Measurements from ENCODE around the gene CLGN.

CLGN gene

DNA sequence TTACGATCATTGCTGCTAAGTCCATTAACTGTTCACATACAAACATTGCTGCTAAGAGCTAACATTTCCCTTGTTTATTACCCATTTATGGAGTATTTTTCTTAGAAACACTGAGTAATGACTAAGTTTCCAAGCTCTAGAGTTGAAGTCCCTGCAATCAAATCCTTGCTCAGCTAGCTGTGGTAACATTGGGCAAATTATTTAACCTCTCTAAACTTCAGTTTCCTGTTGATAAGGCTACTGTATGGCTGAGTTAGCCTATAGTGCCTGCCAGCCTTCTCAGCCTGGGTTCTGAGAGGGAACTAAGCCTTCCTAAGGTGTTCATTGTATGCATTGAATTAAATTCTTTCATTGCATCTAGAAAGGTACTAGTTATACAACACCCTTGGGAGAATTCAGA, 69.2 kb downstream of the CLGN start:
- TF ChIP-seq TAF1 (IDR thresholded peaks at IDR 0.05; ENCODE audit: borderline replicate concordance, insufficient read depth, low read length) (no peak), POLR2AphosphoS5 (IDR thresholded peaks at IDR 0.05; ENCODE audit: low read depth, low read length) (no peak), SIN3A (IDR thresholded peaks at IDR 0.05; ENCODE audit: borderline replicate concordance, insufficient read depth, low read length) (no peak), FOXP2 (optimal IDR thresholded peaks at IDR 0.05; ENCODE audit: borderline replicate concordance, extremely low read depth, extremely low read length, insufficient read depth) (no peak)
- TF ChIP-seq, protein P1, sequence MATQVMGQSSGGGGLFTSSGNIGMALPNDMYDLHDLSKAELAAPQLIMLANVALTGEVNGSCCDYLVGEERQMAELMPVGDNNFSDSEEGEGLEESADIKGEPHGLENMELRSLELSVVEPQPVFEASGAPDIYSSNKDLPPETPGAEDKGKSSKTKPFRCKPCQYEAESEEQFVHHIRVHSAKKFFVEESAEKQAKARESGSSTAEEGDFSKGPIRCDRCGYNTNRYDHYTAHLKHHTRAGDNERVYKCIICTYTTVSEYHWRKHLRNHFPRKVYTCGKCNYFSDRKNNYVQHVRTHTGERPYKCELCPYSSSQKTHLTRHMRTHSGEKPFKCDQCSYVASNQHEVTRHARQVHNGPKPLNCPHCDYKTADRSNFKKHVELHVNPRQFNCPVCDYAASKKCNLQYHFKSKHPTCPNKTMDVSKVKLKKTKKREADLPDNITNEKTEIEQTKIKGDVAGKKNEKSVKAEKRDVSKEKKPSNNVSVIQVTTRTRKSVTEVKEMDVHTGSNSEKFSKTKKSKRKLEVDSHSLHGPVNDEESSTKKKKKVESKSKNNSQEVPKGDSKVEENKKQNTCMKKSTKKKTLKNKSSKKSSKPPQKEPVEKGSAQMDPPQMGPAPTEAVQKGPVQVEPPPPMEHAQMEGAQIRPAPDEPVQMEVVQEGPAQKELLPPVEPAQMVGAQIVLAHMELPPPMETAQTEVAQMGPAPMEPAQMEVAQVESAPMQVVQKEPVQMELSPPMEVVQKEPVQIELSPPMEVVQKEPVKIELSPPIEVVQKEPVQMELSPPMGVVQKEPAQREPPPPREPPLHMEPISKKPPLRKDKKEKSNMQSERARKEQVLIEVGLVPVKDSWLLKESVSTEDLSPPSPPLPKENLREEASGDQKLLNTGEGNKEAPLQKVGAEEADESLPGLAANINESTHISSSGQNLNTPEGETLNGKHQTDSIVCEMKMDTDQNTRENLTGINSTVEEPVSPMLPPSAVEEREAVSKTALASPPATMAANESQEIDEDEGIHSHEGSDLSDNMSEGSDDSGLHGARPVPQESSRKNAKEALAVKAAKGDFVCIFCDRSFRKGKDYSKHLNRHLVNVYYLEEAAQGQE (IDR thresholded peaks at IDR 0.05; ENCODE audit: insufficient read depth in 1 of 2, low read depth in 2 of 2, low read length in 2 of 2) = no peak

DNA sequence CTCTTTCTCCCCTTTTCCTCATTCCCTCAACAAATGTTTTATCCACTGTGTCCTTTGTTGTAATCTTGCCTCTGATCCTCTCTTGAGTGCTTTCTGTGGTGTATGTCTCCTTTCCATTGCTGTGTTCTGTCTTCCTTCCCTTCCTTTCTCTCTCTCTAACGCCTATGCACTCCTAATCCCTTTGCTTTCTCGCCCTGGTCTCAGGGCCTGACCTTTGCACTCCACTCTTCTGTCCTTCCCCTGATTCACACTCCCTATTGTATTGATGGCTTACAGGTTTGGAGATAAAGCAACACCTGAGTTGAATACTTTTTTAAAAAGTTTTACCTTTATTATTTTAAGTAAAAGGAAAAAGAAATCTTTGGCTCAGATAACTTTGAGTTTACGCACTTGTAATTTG, 69.6 kb downstream of the CLGN start:
- no peak for TF ChIP-seq TAF1 (IDR thresholded peaks at IDR 0.05; ENCODE audit: borderline replicate concordance, insufficient read depth, low read length)
- TF ChIP-seq SIN3A (IDR thresholded peaks at IDR 0.05; ENCODE audit: borderline replicate concordance, insufficient read depth, low read length) = no peak
- TF ChIP-seq, protein P1 (IDR thresholded peaks at IDR 0.05; ENCODE audit: insufficient read depth in 1 of 2, low read depth in 2 of 2, low read length in 2 of 2) = no peak
- TF ChIP-seq FOXP2 (optimal IDR thresholded peaks at IDR 0.05; ENCODE audit: borderline replicate concordance, extremely low read depth, extremely low read length, insufficient read depth) = no peak
- TF ChIP-seq POLR2AphosphoS5 (IDR thresholded peaks at IDR 0.05; ENCODE audit: low read depth, low read length) = no peak

- TF ChIP-seq TAF1 (IDR thresholded peaks at IDR 0.05; ENCODE audit: borderline replicate concordance, insufficient read depth, low read length) (no peak), SIN3A (IDR thresholded peaks at IDR 0.05; ENCODE audit: borderline replicate concordance, insufficient read depth, low read length) (no peak), FOXP2 (optimal IDR thresholded peaks at IDR 0.05; ENCODE audit: borderline replicate concordance, extremely low read depth, extremely low read length, insufficient read depth) (no peak), POLR2AphosphoS5 (IDR thresholded peaks at IDR 0.05; ENCODE audit: low read depth, low read length) (no peak)
- TF ChIP-seq, protein P1 (IDR thresholded peaks at IDR 0.05; ENCODE audit: insufficient read depth in 1 of 2, low read depth in 2 of 2, low read length in 2 of 2) = no peak
Measured at GRCh38 chr4:140355288-140355687, 72.2 kb downstream of the CLGN start.

DNA sequence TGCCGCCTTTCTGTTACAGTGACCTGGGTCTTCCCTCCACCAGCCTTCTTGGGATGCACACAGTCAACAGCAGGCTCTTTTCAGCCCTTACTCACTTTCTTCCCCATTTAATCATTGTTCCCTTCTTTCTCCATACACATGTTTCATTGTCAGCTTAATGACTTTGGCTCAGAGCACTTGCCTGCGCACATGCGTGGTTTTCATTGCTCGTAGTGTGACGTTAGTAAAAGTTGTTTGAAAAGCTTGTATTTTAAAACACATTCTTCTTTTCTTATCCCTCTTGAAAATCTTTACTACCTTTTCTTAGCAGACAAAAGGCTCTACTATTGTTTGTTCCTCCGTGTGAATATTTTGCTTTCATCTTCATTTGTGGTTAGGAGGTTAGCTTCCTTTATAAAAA, 73.7 kb downstream of the CLGN start:
- TF ChIP-seq, protein P1 (IDR thresholded peaks at IDR 0.05; ENCODE audit: insufficient read depth in 1 of 2, low read depth in 2 of 2, low read length in 2 of 2) = no peak
- TF ChIP-seq POLR2AphosphoS5 (IDR thresholded peaks at IDR 0.05; ENCODE audit: low read depth, low read length) (no peak), SIN3A (IDR thresholded peaks at IDR 0.05; ENCODE audit: borderline replicate concordance, insufficient read depth, low read length) (no peak), TAF1 (IDR thresholded peaks at IDR 0.05; ENCODE audit: borderline replicate concordance, insufficient read depth, low read length) (no peak), FOXP2 (optimal IDR thresholded peaks at IDR 0.05; ENCODE audit: borderline replicate concordance, extremely low read depth, extremely low read length, insufficient read depth) (no peak)

Data from PFSK-1 (cell line).